Natural killer cell (primary cell): ENCODE measurements around the gene COL5A3. TPM values are rescaled to one million over a fixed set of nuclear protein-coding genes. Genes with fewer than 3 reads are reported as not detected.

Experiments used
- ATAC-seq, 3 donors: fragments of 150-1000 bp in 2 of 3; fragments of 200-7000 bp in 1 of 3; cut with Tn5 transposase; 1 replicate in 1 of 3; 2 replicates in 2 of 3; pipeline ENCODE4 v1.10.0; 2021; ENCODE audit warnings: mild to moderate bottlenecking in 2 of 3, moderate library complexity in 2 of 3
- DNase-seq, 2 donors: peaks; one replicate each; pipeline versions ENCODE4 v3.0.0 to v3.0.0-alpha.2; 2013 to 2021; ENCODE audit warnings: mixed read lengths in 1 of 2
- H3K27ac ChIP-seq: one replicate; pipeline ENCODE4 v1.5.1; 2013; ENCODE audit warnings: mild to moderate bottlenecking, low read length
- H3K27me3 ChIP-seq: one replicate; pipeline ENCODE4 v1.6.1; 2013; ENCODE audit warnings: low read length; ENCODE audit not compliant: control insufficient read depth, insufficient read depth
- H3K36me3 ChIP-seq: one replicate; pipeline ENCODE4 v1.6.1; 2013; ENCODE audit warnings: low read length; ENCODE audit not compliant: control insufficient read depth, insufficient read depth
- H3K4me1 ChIP-seq: one replicate; pipeline ENCODE4 v1.6.1; 2013; ENCODE audit warnings: low read length; ENCODE audit not compliant: control insufficient read depth, insufficient read depth
- H3K4me3 ChIP-seq: one replicate; pipeline ENCODE4 v1.5.1; 2013; ENCODE audit warnings: low read length
- H3K9me3 ChIP-seq: one replicate; pipeline ENCODE4 v1.6.1; 2013; ENCODE audit warnings: low read length; ENCODE audit not compliant: control insufficient read depth, insufficient read depth
- H3K27ac Mint-ChIP-seq, 2 donors: one replicate each; pipeline ENCODE4 v1.8.0; 2022; ENCODE audit warnings: mild to moderate bottlenecking in 2 of 2, mixed read lengths in 2 of 2, moderate library complexity in 1 of 2
- H3K27me3 Mint-ChIP-seq, 2 donors: one replicate each; pipeline ENCODE4 v1.8.0; 2022; ENCODE audit warnings: low read depth in 2 of 2, mixed read lengths in 2 of 2
- H3K36me3 Mint-ChIP-seq: one replicate; pipeline ENCODE4 v1.8.0; 2022; ENCODE audit warnings: mixed read lengths
- H3K4me1 Mint-ChIP-seq, 2 donors: one replicate each; pipeline ENCODE4 v1.8.0; 2022; ENCODE audit warnings: mixed read lengths in 2 of 2
- H3K4me3 Mint-ChIP-seq: one replicate; pipeline ENCODE4 v1.8.0; 2022; ENCODE audit warnings: mild to moderate bottlenecking, moderate library complexity, mixed read lengths
- H3K9me3 Mint-ChIP-seq, 2 donors: one replicate each; pipeline ENCODE4 v1.8.0; 2022; ENCODE audit warnings: mixed read lengths in 2 of 2
- CTCF ChIP-seq: fragments of 200-600 bp; IDR thresholded peaks from one replicate; pipeline ENCODE4 v1.8.0; 2022; ENCODE audit warnings: antibody characterized with exemption
- WGBS: methylation state at CpG from one replicate; pipeline ENCODE4 v1.1.7; 2013; ENCODE audit warnings: missing lambda C conversion rate; ENCODE audit not compliant: insufficient coverage; 5-methylcytosine and 5-hydroxymethylcytosine counted together
- intact Hi-C: fragments of 100-400 bp; cut with micrococcal nuclease; formaldehyde crosslinking; loops from one replicate; pipeline ENCODE4 v1.14.2; 2022
- total RNA-seq, 4 donors: library from RNA; stranded (reverse); fragments of 120-200 nt in 1 of 4; gene quantifications; one replicate each; pipeline versions ENCODE4 v1.2.3 to v1.2.4, GENCODE V29; 2013 to 2022

The COL5A3 gene
- total RNA-seq, 3 donors from 2014 or later (not counting 1 experiment from before 2014, with no cell fraction given), result 0.33 to 6.6 (median 0.63) TPM

- 52% methylated on average over 11 of the region's 11 CpGs for WGBS
- Histone ChIP-seq H3K4me3 (no peak overlapping the region), H3K27me3 (peaks cover 16% of the 10 kb centered on the region), H3K27ac (no peak overlapping the region), H3K36me3 (no peaks in the 10 kb centered on the region), H3K4me1 (peaks cover 64% of the 10 kb centered on the region), H3K9me3 (no peaks in the 10 kb centered on the region)
- peak overlapping the region; percentile 11 to 61 for H3K27ac Mint-ChIP-seq
- no peak for TF ChIP-seq CTCF
- peaks cover 33 to 35% of the 10 kb centered on the region in 2 donors for H3K27me3 Mint-ChIP-seq
- no peak for DNase-seq
- ATAC-seq, result no peak
- intact Hi-C loops, result no loop called here
- no peaks in the 10 kb centered on the region for H3K9me3 Mint-ChIP-seq
- no peaks in the 10 kb centered on the region for H3K36me3 Mint-ChIP-seq
- peak overlapping the region; percentile 69 for H3K4me3 Mint-ChIP-seq
- H3K4me1 Mint-ChIP-seq, result peaks cover 39 to 68% of the 10 kb centered on the region in 2 donors
Measured at GRCh38 chr19:10008184-10008765, 2.0 kb downstream of the COL5A3 start.

GRCh38 chr19:10007371-10008183, 2.7 kb downstream of the COL5A3 start:
- intact Hi-C loops, result no loop called here
- H3K27me3 Mint-ChIP-seq, result peaks cover 28 to 29% of the 10 kb centered on the region in 2 donors
- H3K9me3 ChIP-seq, result no peaks in the 10 kb centered on the region
- no peak for TF ChIP-seq CTCF
- H3K4me3 ChIP-seq, result no peak overlapping the region
- no peak overlapping the region for H3K4me3 Mint-ChIP-seq
- H3K4me1 Mint-ChIP-seq, result peaks cover 39 to 74% of the 10 kb centered on the region in 2 donors
- H3K27ac ChIP-seq, result no peak overlapping the region
- no peaks in the 10 kb centered on the region for H3K36me3 Mint-ChIP-seq
- H3K4me1 ChIP-seq, result peaks cover 64% of the 10 kb centered on the region
- DNase-seq (no peak), ATAC-seq (no peak)
- H3K27ac Mint-ChIP-seq, result peak overlapping the region in 1 of 2 donors; percentile 55
- WGBS, result 45% methylated on average over 13 of the region's 13 CpGs
- peaks cover 16% of the 10 kb centered on the region for H3K27me3 ChIP-seq
- H3K9me3 Mint-ChIP-seq, result no peaks in the 10 kb centered on the region
- H3K36me3 ChIP-seq, result no peaks in the 10 kb centered on the region

GRCh38 chr19:10006752-10007323, 3.5 kb downstream of the COL5A3 start:
- peaks cover 18% of the 10 kb centered on the region for H3K27me3 ChIP-seq
- no peaks in the 10 kb centered on the region for H3K9me3 ChIP-seq
- H3K36me3 ChIP-seq, result no peaks in the 10 kb centered on the region
- peak overlapping the region; percentile 54 for H3K4me3 Mint-ChIP-seq
- no peaks in the 10 kb centered on the region for H3K36me3 Mint-ChIP-seq
- no peaks in the 10 kb centered on the region for H3K9me3 Mint-ChIP-seq
- H3K4me1 Mint-ChIP-seq, result peaks cover 39 to 76% of the 10 kb centered on the region in 2 donors
- no peak for TF ChIP-seq CTCF
- intact Hi-C loops, result no loop called here
- no peak overlapping the region for H3K4me3 ChIP-seq
- H3K27ac ChIP-seq, result peak overlapping the region; percentile 8
- peaks cover 22 to 26% of the 10 kb centered on the region in 2 donors for H3K27me3 Mint-ChIP-seq
- ATAC-seq (no peak), DNase-seq (no peak)
- peak overlapping the region in 1 of 2 donors; percentile 55 for H3K27ac Mint-ChIP-seq
- peaks cover 64% of the 10 kb centered on the region for H3K4me1 ChIP-seq
